ENCODE results near the gene GFM1.
A peak's percentile ranks its signal among the peaks of the same experiment; 100 is the strongest.

The GFM1 gene

GRCh38 chr3:158713094-158713499 lies 68.8 kb downstream of the GFM1 start:
- Histone ChIP-seq H3K36me3 (ENCODE audit: control insufficient read depth in 1 of 2, insufficient read depth in 2 of 2, low read depth in 1 of 2, low read length in 2 of 2) (peaks cover 3 to 11% of the 10 kb centered on the region in 2 experiments), H2BK5ac (ENCODE audit: low read depth, low read length, poor library complexity, severe bottlenecking) (peak overlapping the region; percentile 57), H2BK120ac (ENCODE audit: low read depth, low read length) (peak overlapping the region; percentile 23), H3K23ac (ENCODE audit: low read length in 2 of 2) (no peak overlapping the region), H3K4me2 (ENCODE audit: low read length, poor library complexity, severe bottlenecking) (no peak overlapping the region), H4K91ac (ENCODE audit: low read length) (no peak overlapping the region), H3K9me3 (ENCODE audit: control insufficient read depth, low read length) (no peaks in the 10 kb centered on the region), H3K18ac (ENCODE audit: low read depth in 1 of 2, low read length in 2 of 2) (peak overlapping the region; percentile 31 to 90), H2BK15ac (ENCODE audit: low read depth, poor library complexity, severe bottlenecking) (peak overlapping the region; percentile 68), H4K8ac (ENCODE audit: low read length) (no peak overlapping the region), H3K27ac (ENCODE audit: low read length, poor library complexity, severe bottlenecking) (peak overlapping the region; percentile 72), H3K4me1 (ENCODE audit: control insufficient read depth, insufficient read depth, low read depth, low read length) (peaks cover 21% of the 10 kb centered on the region), H3K27me3 (ENCODE audit: control insufficient read depth in 1 of 2, insufficient read depth in 1 of 2, low read length in 2 of 2) (no peaks in the 10 kb centered on the region), H2BK12ac (ENCODE audit: low read length in 2 of 2) (peak overlapping the region; percentile 8 to 23), H3K79me1 (replicated peaks; ENCODE audit: low read length, poor library complexity, severe bottlenecking) (peaks cover 1% of the 10 kb centered on the region), H3K4me3 (ENCODE audit: insufficient read depth in 1 of 2, low read depth in 1 of 2, low read length in 2 of 2) (no peak overlapping the region), H3K9ac (ENCODE audit: low read length) (no peak overlapping the region), H2AK5ac (ENCODE audit: low read length, severe bottlenecking) (peak overlapping the region; percentile 71), H3K4ac (ENCODE audit: low read depth in 1 of 2, low read length in 2 of 2) (peak overlapping the region in 1 of 2 experiments; percentile 22), H2AFZ (ENCODE audit: low read depth, low read length) (no peak overlapping the region), H3K14ac (ENCODE audit: low read length in 2 of 2) (no peak overlapping the region)
- WGBS: 51% methylated on average over 9 of the region's 9 CpGs
- DNase-seq: peak; percentile 71

GRCh38 chr3:158717576-158717975 lies 73.2 kb downstream of the GFM1 start:
- Histone ChIP-seq H4K91ac (ENCODE audit: low read length) (no peak overlapping the region), H2BK5ac (ENCODE audit: low read depth, low read length, poor library complexity, severe bottlenecking) (no peak overlapping the region), H2BK12ac (ENCODE audit: low read length in 2 of 2) (peak overlapping the region in 1 of 2 experiments; percentile 37), H3K4ac (ENCODE audit: low read depth in 1 of 2, low read length in 2 of 2) (peak overlapping the region in 1 of 2 experiments; percentile 24), H3K4me2 (ENCODE audit: low read length, poor library complexity, severe bottlenecking) (no peak overlapping the region), H3K4me1 (ENCODE audit: control insufficient read depth, insufficient read depth, low read depth, low read length) (peaks cover 20% of the 10 kb centered on the region), H3K4me3 (ENCODE audit: insufficient read depth in 1 of 2, low read depth in 1 of 2, low read length in 2 of 2) (no peak overlapping the region), H3K18ac (ENCODE audit: low read depth in 1 of 2, low read length in 2 of 2) (peak overlapping the region in 1 of 2 experiments; percentile 70), H2AK5ac (ENCODE audit: low read length, severe bottlenecking) (peak overlapping the region; percentile 33), H3K9ac (ENCODE audit: low read length) (no peak overlapping the region), H3K27ac (ENCODE audit: low read length, poor library complexity, severe bottlenecking) (no peak overlapping the region), H3K9me3 (ENCODE audit: control insufficient read depth, low read length) (no peaks in the 10 kb centered on the region), H2AFZ (ENCODE audit: low read depth, low read length) (no peak overlapping the region), H3K14ac (ENCODE audit: low read length in 2 of 2) (no peak overlapping the region), H3K27me3 (ENCODE audit: control insufficient read depth in 1 of 2, insufficient read depth in 1 of 2, low read length in 2 of 2) (no peaks in the 10 kb centered on the region), H3K79me1 (replicated peaks; ENCODE audit: low read length, poor library complexity, severe bottlenecking) (peaks cover 6% of the 10 kb centered on the region), H2BK120ac (ENCODE audit: low read depth, low read length) (no peak overlapping the region), H2BK15ac (ENCODE audit: low read depth, poor library complexity, severe bottlenecking) (peak overlapping the region; percentile 68), H4K8ac (ENCODE audit: low read length) (peak overlapping the region; percentile 3), H3K23ac (ENCODE audit: low read length in 2 of 2) (no peak overlapping the region), H3K36me3 (ENCODE audit: control insufficient read depth in 1 of 2, insufficient read depth in 2 of 2, low read depth in 1 of 2, low read length in 2 of 2) (peaks cover 3% of the 10 kb centered on the region in 2 experiments)
- 100% methylated on average over 1 of the region's 2 CpGs for WGBS
- DNase-seq: no peak

- Histone ChIP-seq H3K27me3 (ENCODE audit: control insufficient read depth in 1 of 2, insufficient read depth in 1 of 2, low read length in 2 of 2) (no peaks in the 10 kb centered on the region), H2BK12ac (ENCODE audit: low read length in 2 of 2) (no peak overlapping the region), H2BK120ac (ENCODE audit: low read depth, low read length) (no peak overlapping the region), H3K4ac (ENCODE audit: low read depth in 1 of 2, low read length in 2 of 2) (no peak overlapping the region), H2AK5ac (ENCODE audit: low read length, severe bottlenecking) (no peak overlapping the region), H3K4me2 (ENCODE audit: low read length, poor library complexity, severe bottlenecking) (no peak overlapping the region), H4K8ac (ENCODE audit: low read length) (no peak overlapping the region), H2AFZ (ENCODE audit: low read depth, low read length) (no peak overlapping the region), H3K9me3 (ENCODE audit: control insufficient read depth, low read length) (no peaks in the 10 kb centered on the region), H4K91ac (ENCODE audit: low read length) (no peak overlapping the region), H3K23ac (ENCODE audit: low read length in 2 of 2) (no peak overlapping the region), H3K27ac (ENCODE audit: low read length, poor library complexity, severe bottlenecking) (peak overlapping the region; percentile 33), H2BK5ac (ENCODE audit: low read depth, low read length, poor library complexity, severe bottlenecking) (no peak overlapping the region), H3K9ac (ENCODE audit: low read length) (no peak overlapping the region), H3K79me1 (replicated peaks; ENCODE audit: low read length, poor library complexity, severe bottlenecking) (peaks cover 9% of the 10 kb centered on the region), H3K4me3 (ENCODE audit: insufficient read depth in 1 of 2, low read depth in 1 of 2, low read length in 2 of 2) (no peak overlapping the region), H3K14ac (ENCODE audit: low read length in 2 of 2) (no peak overlapping the region), H3K4me1 (ENCODE audit: control insufficient read depth, insufficient read depth, low read depth, low read length) (peaks cover 22% of the 10 kb centered on the region), H3K18ac (ENCODE audit: low read depth in 1 of 2, low read length in 2 of 2) (no peak overlapping the region), H2BK15ac (ENCODE audit: low read depth, poor library complexity, severe bottlenecking) (no peak overlapping the region), H3K36me3 (ENCODE audit: control insufficient read depth in 1 of 2, insufficient read depth in 2 of 2, low read depth in 1 of 2, low read length in 2 of 2) (peaks cover 3% of the 10 kb centered on the region in 2 experiments)
- DNase-seq: peak; percentile 81
- WGBS: 61% methylated on average over 4 of the region's 5 CpGs
Measured at GRCh38 chr3:158718490-158719170, 74.3 kb downstream of the GFM1 start.

- H3K27me3 ChIP-seq (ENCODE audit: control insufficient read depth in 1 of 2, insufficient read depth in 1 of 2, low read length in 2 of 2): no peaks in the 10 kb centered on the region
- no peak for DNase-seq
Measured at GRCh38 chr3:158722108-158722507, 77.8 kb downstream of the GFM1 start.

More at GRCh38 chr3:158722108-158722507, 77.8 kb downstream of the GFM1 start:
- no peak overlapping the region for H2BK120ac ChIP-seq (ENCODE audit: low read depth, low read length)
- H3K4ac ChIP-seq (ENCODE audit: low read depth in 1 of 2, low read length in 2 of 2): no peak overlapping the region
- H3K4me1 ChIP-seq (ENCODE audit: control insufficient read depth, insufficient read depth, low read depth, low read length): peaks cover 21% of the 10 kb centered on the region
- H3K36me3 ChIP-seq (ENCODE audit: control insufficient read depth in 1 of 2, insufficient read depth in 2 of 2, low read depth in 1 of 2, low read length in 2 of 2): peaks cover 0 to 3% of the 10 kb centered on the region in 2 experiments
- no peak overlapping the region for H3K4me3 ChIP-seq (ENCODE audit: insufficient read depth in 1 of 2, low read depth in 1 of 2, low read length in 2 of 2)
- H3K18ac ChIP-seq (ENCODE audit: low read depth in 1 of 2, low read length in 2 of 2): no peak overlapping the region
- no peak overlapping the region for H2AFZ ChIP-seq (ENCODE audit: low read depth, low read length)
- H2AK5ac ChIP-seq (ENCODE audit: low read length, severe bottlenecking): no peak overlapping the region
- no CpG with 5 or more reads among the region's 1 CpG for WGBS
- H3K79me1 ChIP-seq (replicated peaks; ENCODE audit: low read length, poor library complexity, severe bottlenecking): peaks cover 15% of the 10 kb centered on the region
- H3K23ac ChIP-seq (ENCODE audit: low read length in 2 of 2): no peak overlapping the region
- H3K9me3 ChIP-seq (ENCODE audit: control insufficient read depth, low read length): no peaks in the 10 kb centered on the region
- no peak overlapping the region for H3K14ac ChIP-seq (ENCODE audit: low read length in 2 of 2)
- H2BK15ac ChIP-seq (ENCODE audit: low read depth, poor library complexity, severe bottlenecking): no peak overlapping the region
- no peak overlapping the region for H4K8ac ChIP-seq (ENCODE audit: low read length)
- no peak overlapping the region for H2BK5ac ChIP-seq (ENCODE audit: low read depth, low read length, poor library complexity, severe bottlenecking)
- H3K4me2 ChIP-seq (ENCODE audit: low read length, poor library complexity, severe bottlenecking): no peak overlapping the region
- no peak overlapping the region for H3K27ac ChIP-seq (ENCODE audit: low read length, poor library complexity, severe bottlenecking)
- H3K9ac ChIP-seq (ENCODE audit: low read length): no peak overlapping the region
- no peak overlapping the region for H4K91ac ChIP-seq (ENCODE audit: low read length)
- no peak overlapping the region for H2BK12ac ChIP-seq (ENCODE audit: low read length in 2 of 2)

Data from mesenchymal stem cell (in vitro differentiated cells and primary cell).